ENCODE data around the gene SYPL2. TPM values are rescaled to one million over a fixed set of nuclear protein-coding genes. Genes with fewer than 3 reads are reported as not detected.

The SYPL2 gene
- total RNA-seq, 1 donor from 2014 or later = 5.7 TPM

GRCh38 chr1:109492779-109493178, 26.4 kb downstream of the SYPL2 start:
- no peak for DNase-seq

- no peak for DNase-seq
Measured at GRCh38 chr1:109493227-109493626, 26.9 kb downstream of the SYPL2 start.

- DNase-seq = peak; percentile 78
Measured at GRCh38 chr1:109493805-109494539, 27.6 kb downstream of the SYPL2 start, which contains the start of gene CYB561D1. TSS of gene CYB561D1 (plus strand) at chr1:109494094. CDS start at chr1:109494140, 46 bp downstream.

- DNase-seq = no peak
Measured at GRCh38 chr1:109495738-109496137, 29.4 kb downstream of the SYPL2 start.

GRCh38 chr1:109497449-109498160, 31.3 kb downstream of the SYPL2 start:
- DNase-seq = no peak

GRCh38 chr1:109498161-109498801, 31.9 kb downstream of the SYPL2 start:
- DNase-seq = no peak

- DNase-seq = no peak
Measured at GRCh38 chr1:109499081-109499480, 32.7 kb downstream of the SYPL2 start.

- no peak for DNase-seq
Measured at GRCh38 chr1:109499661-109500536, 33.6 kb downstream of the SYPL2 start.

- peak; percentile 3 for DNase-seq
Measured at GRCh38 chr1:109500941-109501381, 34.6 kb downstream of the SYPL2 start.

- DNase-seq = no peak
Measured at GRCh38 chr1:109501644-109502363, 35.5 kb downstream of the SYPL2 start.

- DNase-seq = no peak
Measured at GRCh38 chr1:109502364-109502851, 36.1 kb downstream of the SYPL2 start.

GRCh38 chr1:109503935-109504334, 37.6 kb downstream of the SYPL2 start:
- DNase-seq = no peak

GRCh38 chr1:109504974-109505373, 38.6 kb downstream of the SYPL2 start:
- DNase-seq = no peak

- DNase-seq = no peak
Measured at GRCh38 chr1:109508001-109508872, 41.9 kb downstream of the SYPL2 start.

- no peak for DNase-seq
Measured at GRCh38 chr1:109508873-109509175, 42.5 kb downstream of the SYPL2 start.

- no peak for DNase-seq
Measured at GRCh38 chr1:109509176-109510134, 43.1 kb downstream of the SYPL2 start, which contains the start of gene AMIGO1. TSS of gene AMIGO1 (minus strand) at chr1:109509727. CDS start at chr1:109508912, 815 bp downstream.

GRCh38 chr1:109513110-109513710, 46.9 kb downstream of the SYPL2 start:
- no peak for DNase-seq

GRCh38 chr1:109514846-109515245, 48.5 kb downstream of the SYPL2 start:
- DNase-seq = no peak

GRCh38 chr1:109516872-109517271, 50.5 kb downstream of the SYPL2 start:
- DNase-seq = peak; percentile 16
